Stimulated activated CD8-positive, alpha-beta memory T cell treated with anti-CD3 and anti-CD28 coated beads, Interleukin-12 subunit alpha, Interleukin-12 subunit beta, amount 100 ng/mL, for 24 hours (primary cell): ENCODE data around the gene GNLY.

Experiments used
- DNase-seq: peaks from one replicate; pipeline ENCODE4 v3.0.0-alpha.2; 2020; ENCODE audit errors: extremely low read depth

GNLY gene

GRCh38 chr2:85744741-85745601 is 50.8 kb downstream of the GNLY start:
- DNase-seq: no peak

- no peak for DNase-seq
Measured at GRCh38 chr2:85745619-85746018, 51.5 kb downstream of the GNLY start.

- no peak for DNase-seq
Measured at GRCh38 chr2:85746321-85747004, 52.3 kb downstream of the GNLY start.

- no peak for DNase-seq
Measured at GRCh38 chr2:85747441-85747840, 53.3 kb downstream of the GNLY start.

GRCh38 chr2:85748039-85748734 is 54.0 kb downstream of the GNLY start:
- DNase-seq: no peak
